GM23248 (cell line): ENCODE measurements around the gene SHISAL2B.

Experiments used
- EZH2 ChIP-seq: fragments of 200-600 bp; sonication (generic); IDR thresholded peaks from 2 replicates; pipeline ENCODE4 v1.6.1; 2018; ENCODE audit warnings: antibody characterized with exemption, mild to moderate bottlenecking; ENCODE audit not compliant: insufficient read depth, poor library complexity, severe bottlenecking
- EZH2phosphoT487 ChIP-seq: fragments of 200-600 bp; sonication (generic); IDR thresholded peaks from 2 replicates; pipeline ENCODE4 v1.6.1; 2018; ENCODE audit warnings: antibody characterized with exemption, moderate library complexity, mild to moderate bottlenecking, low read depth; ENCODE audit not compliant: insufficient read depth

DNA sequence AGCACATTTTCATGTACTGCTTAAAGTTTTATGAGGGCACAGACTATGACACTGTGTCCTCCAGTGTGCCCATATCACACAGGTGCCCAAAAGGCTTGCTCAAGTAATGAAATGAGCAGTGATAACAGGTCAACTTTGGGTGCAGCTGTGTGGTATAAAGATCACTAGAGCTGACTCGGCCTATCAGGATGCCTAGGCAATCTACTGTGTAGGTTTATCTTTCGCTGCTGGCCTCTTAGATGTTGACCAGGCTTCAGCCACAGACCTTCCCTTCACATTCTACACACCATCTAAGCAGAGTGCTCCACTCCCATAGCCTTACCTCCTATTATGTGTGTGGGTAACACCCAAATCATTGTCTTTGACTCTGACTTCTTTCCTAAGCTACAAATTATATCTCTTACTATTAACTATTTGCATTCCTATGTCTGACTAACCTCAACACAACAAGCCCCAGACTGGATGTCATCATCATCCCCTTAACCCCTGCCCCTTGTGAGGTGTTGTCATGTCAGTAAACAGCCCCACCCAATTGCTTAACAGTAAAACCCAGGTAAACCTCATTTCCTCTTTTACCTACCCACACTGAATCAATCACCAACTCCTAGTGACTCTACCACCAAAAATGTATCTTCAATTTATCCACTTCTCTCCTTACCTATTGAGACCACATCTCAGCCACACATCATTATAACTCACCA is 75.7 kb downstream of the SHISAL2B start:
- no peak for TF ChIP-seq EZH2phosphoT487
- TF ChIP-seq EZH2: no peak
